ENCODE data around the gene C18orf63. TPM values are rescaled to one million over a fixed set of nuclear protein-coding genes. Genes with fewer than 3 reads are reported as not detected.

The C18orf63 gene
- total RNA-seq, 2 experiments from 2014 or later, result not detected

DNA sequence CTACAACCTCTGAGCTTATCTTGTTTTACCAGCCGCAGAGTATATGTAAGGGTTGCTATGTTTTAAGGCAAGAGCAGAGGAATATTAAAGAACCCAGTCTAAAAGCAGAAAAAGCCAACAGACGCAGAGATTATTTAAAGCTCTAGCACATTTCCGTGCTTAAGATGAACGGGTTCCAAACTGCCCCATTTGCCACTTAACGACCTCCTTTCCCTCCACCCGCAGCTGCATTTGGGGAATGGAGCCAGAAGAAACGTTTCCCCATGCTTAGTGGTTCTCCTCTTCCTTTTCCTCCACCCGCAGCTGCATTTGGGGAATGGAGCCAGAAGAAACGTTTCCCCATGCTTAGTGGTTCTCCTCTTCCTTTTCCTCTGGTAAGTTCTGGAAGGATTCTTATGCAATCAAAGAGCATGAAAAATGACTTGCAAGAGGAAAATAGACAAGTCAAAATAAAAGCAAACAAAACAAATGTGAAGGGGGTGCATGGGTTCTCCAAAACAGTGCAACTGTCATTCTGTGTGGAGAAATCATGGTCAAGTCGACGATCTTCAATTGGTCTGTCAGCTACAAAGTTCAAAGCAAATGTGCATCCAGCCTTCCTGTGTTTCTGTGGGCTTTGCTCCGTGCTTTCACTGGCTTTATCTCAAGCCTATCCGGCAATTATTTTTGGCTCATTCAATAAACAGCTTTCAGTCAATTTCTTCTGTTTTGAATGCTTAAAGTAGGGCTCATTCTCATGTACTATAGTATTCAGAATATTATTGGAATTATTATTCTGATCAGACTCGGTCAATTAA lies 83.7 kb downstream of the C18orf63 start:
- H3K27me3 Mint-ChIP-seq, result peaks cover 5% of the 10 kb centered on the region
- no peaks in the 10 kb centered on the region for H3K36me3 Mint-ChIP-seq (ENCODE audit: low read depth)
- H3K9me3 Mint-ChIP-seq (ENCODE audit: low read depth), result no peaks in the 10 kb centered on the region
- H3K27ac Mint-ChIP-seq, result no peak overlapping the region
- ChIA-PET CTCF (interaction anchor here (0.6 to 1.2 kb wide), 3 partner anchors 21 to 98 kb away, joined by 3 to 4 read pairs (median 3); no protein-coding TSS in a partner anchor), POLR2A (interaction anchor here (0.7 kb wide), 1 partner anchor 108 kb away, joined by 5 read pairs; the partner anchor contains the start of gene CYB5A)
- DNase-seq, result no peak
- H3K4me3 Mint-ChIP-seq, result no peak overlapping the region
- intact Hi-C loops (cut with DNase I, micrococcal nuclease), result no loop called here
- no peak for ATAC-seq
- peaks cover 5% of the 10 kb centered on the region for H3K4me1 Mint-ChIP-seq

DNA sequence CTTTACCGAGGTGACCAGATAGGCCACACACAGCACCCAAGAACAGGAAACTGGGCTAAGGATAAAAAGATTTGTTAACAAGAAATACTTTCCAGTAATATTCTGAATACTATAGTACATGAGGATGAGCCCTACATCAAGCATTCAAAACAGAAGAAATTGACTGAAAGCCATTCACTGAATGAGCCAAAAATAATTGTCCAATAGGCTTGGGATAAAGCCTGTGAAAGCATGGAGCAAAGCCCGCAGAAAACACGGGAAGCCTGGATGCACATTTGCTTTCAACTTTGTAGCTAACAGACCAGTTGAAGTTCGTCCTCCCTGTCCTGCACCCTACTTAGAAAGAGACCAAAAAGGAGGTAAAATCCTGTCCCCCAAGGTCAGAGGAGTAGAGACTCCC lies 85.2 kb downstream of the C18orf63 start:
- H3K9me3 Mint-ChIP-seq (ENCODE audit: low read depth), result no peaks in the 10 kb centered on the region
- intact Hi-C loops (cut with DNase I, micrococcal nuclease), result no loop called here
- H3K4me3 Mint-ChIP-seq, result no peak overlapping the region
- POLR2A ChIA-PET, result no interaction called here
- DNase-seq (no peak), ATAC-seq (no peak)
- peaks cover 2% of the 10 kb centered on the region for H3K27me3 Mint-ChIP-seq
- CTCF ChIA-PET, result interaction anchor here (0.7 kb wide), 1 partner anchor 57 kb away, joined by 4 read pairs; no protein-coding TSS in a partner anchor
- H3K27ac Mint-ChIP-seq, result no peak overlapping the region
- no peaks in the 10 kb centered on the region for H3K36me3 Mint-ChIP-seq (ENCODE audit: low read depth)
- H3K4me1 Mint-ChIP-seq, result peaks cover 5% of the 10 kb centered on the region

GRCh38 chr18:74402806-74403433 lies 87.3 kb downstream of the C18orf63 start:
- ChIA-PET CTCF (interaction anchor here (0.5 kb wide), 1 partner anchor 134 kb away, joined by 3 read pairs; no protein-coding TSS in a partner anchor), POLR2A (no interaction called here)
- peaks cover 11% of the 10 kb centered on the region for H3K4me1 Mint-ChIP-seq
- no peak overlapping the region for H3K4me3 Mint-ChIP-seq
- H3K36me3 Mint-ChIP-seq (ENCODE audit: low read depth), result no peaks in the 10 kb centered on the region
- DNase-seq (no peak), ATAC-seq (no peak)
- H3K27me3 Mint-ChIP-seq, result peaks cover 2% of the 10 kb centered on the region
- intact Hi-C loops (cut with DNase I, micrococcal nuclease), result no loop called here
- no peak overlapping the region for H3K27ac Mint-ChIP-seq
- H3K9me3 Mint-ChIP-seq (ENCODE audit: low read depth), result no peaks in the 10 kb centered on the region

DNA sequence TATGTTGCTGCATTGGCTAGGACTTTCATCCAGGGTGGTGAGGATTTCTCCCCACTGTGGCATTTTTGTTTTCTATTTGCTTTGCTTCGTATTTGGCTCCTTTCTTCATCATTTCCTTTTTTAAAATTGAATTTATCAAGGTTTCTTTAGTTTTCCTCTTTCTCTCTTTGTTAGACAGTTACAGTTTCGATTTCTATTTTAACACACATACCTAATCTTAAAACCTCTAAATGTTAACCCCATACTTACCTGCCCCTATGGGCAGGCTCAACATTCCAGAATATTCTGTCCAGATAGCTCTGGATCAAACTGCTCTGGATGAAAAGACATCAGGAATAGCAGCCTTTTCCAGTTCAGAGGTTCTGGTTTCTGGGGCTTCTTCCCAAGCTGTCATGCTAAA lies 92.2 kb downstream of the C18orf63 start:
- CTCF ChIA-PET, result no interaction called here

More for the DNA sequence above, 92.2 kb downstream of the C18orf63 start:
- POLR2A ChIA-PET, result no interaction called here
- peak overlapping the region; percentile 79 for H3K27ac Mint-ChIP-seq
- H3K4me1 Mint-ChIP-seq, result peaks cover 15% of the 10 kb centered on the region
- H3K36me3 Mint-ChIP-seq (ENCODE audit: low read depth), result no peaks in the 10 kb centered on the region
- H3K27me3 Mint-ChIP-seq, result no peaks in the 10 kb centered on the region
- peak overlapping the region; percentile 57 for H3K4me3 Mint-ChIP-seq
- DNase-seq, result no peak
- no peaks in the 10 kb centered on the region for H3K9me3 Mint-ChIP-seq (ENCODE audit: low read depth)
- ATAC-seq, result peak; percentile 36
- intact Hi-C loops (cut with DNase I, micrococcal nuclease), result no loop called here

Other genes starting within 250 kb of the C18orf63 start
- gene FBXO15, start 168.0 kb upstream of the C18orf63 start, total RNA-seq, result 1 to 10 TPM; 1.4 to 1.6 TPM
- 10 to 100 TPM; 36.9 to 52.8 TPM for gene TIMM21, start 167.3 kb upstream of the C18orf63 start, total RNA-seq
- gene CYB5A, start 23.9 kb upstream of the C18orf63 start, total RNA-seq, result 10 to 100 TPM; 53.1 to 61.4 TPM
- not detected for gene DIPK1C, start 141.5 kb downstream of the C18orf63 start, total RNA-seq
- gene CNDP2, start 180.5 kb downstream of the C18orf63 start, total RNA-seq, result 100 to 1,000 TPM; 128 to 146 TPM
- not detected for gene CNDP1, start 218.7 kb downstream of the C18orf63 start, total RNA-seq

Data from activated CD4-positive, alpha-beta T cell treated with anti-CD3 and anti-CD28 coated beads for 36 hours (primary cell).